LNCaP clone FGC (cell line): Measurements from ENCODE around the gene MYO1H.

Experiments
- DNase-seq: peaks from one replicate; pipeline ENCODE4 v3.0.0-alpha.2; 2011; ENCODE audit warnings: low read depth
- H3K4me3 ChIP-seq: 2 replicates; pipeline ENCODE4 v1.5.1; 2011; ENCODE audit warnings: mild to moderate bottlenecking, low read depth, low read length, control low read depth
- TF ChIP-seq, protein P1 (sequence below): IDR thresholded peaks from 2 replicates; pipeline ENCODE4 v1.5.1; 2012; ENCODE audit warnings: mild to moderate bottlenecking; ENCODE audit not compliant: control insufficient read depth, insufficient read depth; ENCODE audit errors: extremely low read depth

Gene MYO1H

DNA sequence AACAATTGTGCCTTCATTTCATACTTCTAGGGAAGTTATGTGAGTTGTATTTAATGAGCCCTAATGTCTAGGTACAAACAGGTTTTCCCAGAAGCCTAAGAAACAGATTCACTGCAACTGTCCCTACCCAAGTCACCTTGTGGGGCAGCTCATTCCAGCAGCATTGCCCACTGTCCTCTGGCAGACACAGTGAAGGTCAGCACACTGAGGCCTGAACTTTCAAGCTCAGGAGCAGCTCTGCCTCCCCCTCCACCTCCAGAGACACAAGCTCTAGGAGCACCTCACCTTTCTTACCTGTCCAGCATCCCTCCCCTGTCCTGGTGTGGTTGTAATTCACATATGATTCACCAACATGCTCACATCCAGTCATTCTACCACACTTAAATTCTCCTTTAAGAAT lies 145.4 kb downstream of the MYO1H start:
- H3K4me3 ChIP-seq = no peak overlapping the region
- no peak for DNase-seq
- TF ChIP-seq, protein P1, sequence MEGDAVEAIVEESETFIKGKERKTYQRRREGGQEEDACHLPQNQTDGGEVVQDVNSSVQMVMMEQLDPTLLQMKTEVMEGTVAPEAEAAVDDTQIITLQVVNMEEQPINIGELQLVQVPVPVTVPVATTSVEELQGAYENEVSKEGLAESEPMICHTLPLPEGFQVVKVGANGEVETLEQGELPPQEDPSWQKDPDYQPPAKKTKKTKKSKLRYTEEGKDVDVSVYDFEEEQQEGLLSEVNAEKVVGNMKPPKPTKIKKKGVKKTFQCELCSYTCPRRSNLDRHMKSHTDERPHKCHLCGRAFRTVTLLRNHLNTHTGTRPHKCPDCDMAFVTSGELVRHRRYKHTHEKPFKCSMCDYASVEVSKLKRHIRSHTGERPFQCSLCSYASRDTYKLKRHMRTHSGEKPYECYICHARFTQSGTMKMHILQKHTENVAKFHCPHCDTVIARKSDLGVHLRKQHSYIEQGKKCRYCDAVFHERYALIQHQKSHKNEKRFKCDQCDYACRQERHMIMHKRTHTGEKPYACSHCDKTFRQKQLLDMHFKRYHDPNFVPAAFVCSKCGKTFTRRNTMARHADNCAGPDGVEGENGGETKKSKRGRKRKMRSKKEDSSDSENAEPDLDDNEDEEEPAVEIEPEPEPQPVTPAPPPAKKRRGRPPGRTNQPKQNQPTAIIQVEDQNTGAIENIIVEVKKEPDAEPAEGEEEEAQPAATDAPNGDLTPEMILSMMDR = no peak

DNA sequence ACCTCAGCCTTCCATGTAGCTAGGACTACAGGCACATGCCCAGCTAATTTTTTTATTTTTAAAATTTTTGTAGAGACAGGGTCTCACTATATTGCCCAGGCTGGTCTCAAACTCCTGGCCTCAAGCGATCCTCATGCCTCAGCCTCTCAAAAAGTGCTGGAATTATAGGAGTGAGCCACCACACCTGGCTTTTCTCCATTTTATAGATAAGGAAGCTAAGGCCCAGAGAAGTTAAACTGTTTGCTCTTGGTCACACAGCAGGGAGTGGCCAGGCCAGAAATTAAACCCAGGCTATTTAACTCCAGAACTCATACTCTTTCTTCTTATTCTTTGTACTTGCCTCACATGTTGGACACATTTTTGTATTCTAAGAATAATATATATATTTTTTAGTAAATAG lies 146.2 kb downstream of the MYO1H start:
- no peak for DNase-seq
- no peak overlapping the region for H3K4me3 ChIP-seq
- TF ChIP-seq, protein P1 = no peak

DNA sequence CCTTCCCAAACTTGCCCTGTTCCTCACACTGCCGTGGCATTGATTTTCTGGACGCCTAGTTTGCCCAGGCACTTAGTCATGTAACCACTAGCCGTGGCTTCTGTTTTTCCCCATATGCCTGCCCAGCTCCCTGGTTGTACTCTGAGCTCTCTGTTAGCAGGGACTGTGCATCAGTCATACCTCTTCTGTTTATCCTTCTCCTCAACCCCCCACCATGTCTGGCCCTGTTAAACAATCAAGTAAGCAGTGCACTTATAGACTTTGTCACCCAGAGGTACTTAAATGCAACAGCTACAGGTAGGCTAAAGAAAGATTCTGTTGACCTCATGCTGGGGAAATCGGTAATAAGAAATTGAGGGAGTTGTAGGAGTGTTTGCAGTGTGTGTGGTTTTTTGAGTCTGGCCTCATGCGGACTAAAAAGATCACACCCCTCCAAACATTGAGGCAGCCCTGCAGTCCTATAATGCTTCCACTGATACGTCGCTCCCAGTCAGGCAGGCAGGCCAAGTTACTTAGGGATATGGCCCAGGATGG lies 146.7 kb downstream of the MYO1H start:
- no peak overlapping the region for H3K4me3 ChIP-seq
- no peak for DNase-seq
- TF ChIP-seq, protein P1 = no peak

DNA sequence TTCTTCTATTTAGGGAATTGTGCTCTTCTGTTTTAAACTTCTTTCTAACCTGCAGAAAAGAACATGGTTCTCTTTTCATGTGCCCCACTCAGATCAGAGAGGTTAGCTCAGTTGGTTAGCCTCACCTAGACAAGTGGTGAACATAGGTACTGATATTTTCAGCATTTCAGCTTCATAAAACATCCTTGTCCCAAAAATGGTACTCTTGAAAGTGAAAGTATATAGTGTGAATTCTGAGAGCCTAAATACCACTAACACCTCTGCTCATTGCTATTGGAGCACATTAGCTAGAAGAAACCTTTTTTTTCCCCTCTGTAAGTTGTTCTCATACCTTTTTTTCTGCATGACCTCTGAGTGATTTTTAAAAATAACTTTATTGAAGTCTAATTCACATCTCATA lies 147.3 kb downstream of the MYO1H start:
- no peak for DNase-seq
- H3K4me3 ChIP-seq = no peak overlapping the region
- TF ChIP-seq, protein P1 = no peak

DNA sequence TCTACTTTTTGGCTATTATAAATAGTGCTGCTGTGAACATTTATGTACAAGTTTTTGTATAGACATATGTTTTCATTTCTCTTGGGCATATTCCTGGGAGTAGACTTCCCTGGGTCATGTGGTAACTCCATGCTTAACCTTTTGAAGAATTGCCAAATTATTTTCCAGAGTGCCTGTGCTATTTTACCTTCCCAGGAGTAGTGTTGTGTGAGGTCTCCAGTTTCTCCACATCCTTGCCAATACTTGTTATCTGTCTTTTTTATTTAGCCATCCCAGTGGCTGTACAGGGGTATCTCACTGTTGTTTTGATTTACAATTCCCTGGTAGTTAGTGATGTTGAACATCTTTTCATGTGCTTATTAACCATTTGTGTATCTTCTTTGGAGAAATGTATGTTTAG lies 148.6 kb downstream of the MYO1H start:
- H3K4me3 ChIP-seq = no peak overlapping the region
- TF ChIP-seq, protein P1 = no peak
- no peak for DNase-seq

DNA sequence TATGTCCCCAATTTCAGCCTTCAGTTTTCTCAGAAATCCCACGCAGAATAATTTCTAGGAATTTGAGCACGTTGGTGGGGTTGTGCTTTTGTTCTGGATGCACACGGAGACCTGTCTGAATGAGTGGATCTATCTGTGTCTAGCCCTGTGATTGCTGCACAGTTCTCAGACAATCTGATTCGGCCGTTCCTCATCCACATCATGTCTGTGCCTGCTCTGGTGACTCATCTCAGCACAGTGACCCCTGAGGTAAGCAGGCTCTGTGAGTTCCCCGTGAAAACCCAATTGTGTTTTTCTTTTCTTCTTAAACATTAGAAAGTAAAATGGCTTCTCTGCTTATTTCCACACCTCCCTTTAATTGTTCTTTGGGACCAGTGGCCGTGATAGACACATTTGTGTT lies 150.0 kb downstream of the MYO1H start:
- no peak overlapping the region for H3K4me3 ChIP-seq
- no peak for DNase-seq
- TF ChIP-seq, protein P1 = no peak
